Neural progenitor cell (in vitro differentiated cells): Measurements from ENCODE around the gene MRPS27. TPM values are rescaled to one million over a fixed set of nuclear protein-coding genes. Genes with fewer than 3 reads are reported as not detected.

Source experiments
- DNase-seq: peaks from one replicate; pipeline ENCODE4 v3.0.0-alpha.2; 2016; ENCODE audit warnings: low spot score
- H2AFZ ChIP-seq: fragments of 200-600 bp; sonication (generic); replicated peaks from 2 replicates; pipeline ENCODE4 v1.6.1; 2016; ENCODE audit warnings: antibody characterized with exemption
- H3F3A ChIP-seq: fragments of 200-600 bp; sonication (generic); 2 replicates; pipeline ENCODE4 v1.6.1; 2016; ENCODE audit warnings: antibody characterized with exemption, low read depth
- H3K27ac ChIP-seq: fragments of 200-600 bp; sonication (generic); 2 replicates; pipeline ENCODE4 v1.5.1; 2016; ENCODE audit warnings: mild to moderate bottlenecking
- H3K27me3 ChIP-seq: fragments of 200-600 bp; sonication (generic); 2 replicates; pipeline ENCODE4 v1.6.1; 2016; ENCODE audit warnings: mild to moderate bottlenecking, moderate library complexity
- H3K36me3 ChIP-seq: fragments of 200-600 bp; sonication (generic); 2 replicates; pipeline ENCODE4 v1.5.1; 2016
- H3K4me1 ChIP-seq: fragments of 200-600 bp; sonication (generic); 2 replicates; pipeline ENCODE4 v1.6.1; 2016; ENCODE audit warnings: mixed run types
- H3K4me2 ChIP-seq: fragments of 200-600 bp; sonication (generic); 2 replicates; pipeline ENCODE4 v1.6.1; 2016
- H3K4me3 ChIP-seq: fragments of 200-600 bp; sonication (generic); 2 replicates; pipeline ENCODE4 v1.5.1; 2016
- H3K79me2 ChIP-seq: fragments of 200-600 bp; sonication (generic); 2 replicates; pipeline ENCODE4 v1.6.1; 2016; ENCODE audit warnings: low read depth
- H3K9ac ChIP-seq: fragments of 200-600 bp; sonication (generic); 2 replicates; pipeline ENCODE4 v1.6.1; 2016
- H3K9me3 ChIP-seq: fragments of 200-600 bp; sonication (generic); 2 replicates; pipeline ENCODE4 v1.5.1; 2016; ENCODE audit warnings: low read depth
- H4K20me1 ChIP-seq: fragments of 200-600 bp; sonication (generic); 2 replicates; pipeline ENCODE4 v1.6.1; 2016; ENCODE audit warnings: low read depth
- H3K27ac Mint-ChIP-seq: 3 replicates; pipeline ENCODE4 v1.8.0; 2021; ENCODE audit warnings: mixed read lengths
- H3K27me3 Mint-ChIP-seq: 2 replicates; pipeline ENCODE4 v1.8.0; 2022; ENCODE audit warnings: low read depth, mild to moderate bottlenecking, inconsistent platforms, moderate library complexity, mixed read lengths; ENCODE audit not compliant: insufficient read depth
- H3K36me3 Mint-ChIP-seq: 3 replicates; pipeline ENCODE4 v1.8.0; 2021; ENCODE audit warnings: mixed read lengths
- H3K4me1 Mint-ChIP-seq: 3 replicates; pipeline ENCODE4 v1.8.0; 2021; ENCODE audit warnings: mixed read lengths
- H3K4me3 Mint-ChIP-seq: 3 replicates; pipeline ENCODE4 v1.8.0; 2021; ENCODE audit warnings: mild to moderate bottlenecking, moderate library complexity, mixed read lengths
- H3K9me3 Mint-ChIP-seq: 3 replicates; pipeline ENCODE4 v1.8.0; 2020; ENCODE audit warnings: mixed read lengths
- CTCF ChIP-seq: fragments of 200-600 bp; sonication (generic); IDR thresholded peaks from 2 replicates; pipeline ENCODE4 v1.5.1; 2017; ENCODE audit warnings: antibody characterized with exemption, mild to moderate bottlenecking
- EZH2 ChIP-seq: fragments of 200-600 bp; sonication (generic); IDR thresholded peaks from 2 replicates; pipeline ENCODE4 v1.6.1; 2017; ENCODE audit warnings: antibody characterized with exemption, mild to moderate bottlenecking, moderate library complexity
- EZH2phosphoT487 ChIP-seq: fragments of 200-600 bp; sonication (generic); IDR thresholded peaks from 2 replicates; pipeline ENCODE4 v1.6.1; 2017; ENCODE audit warnings: antibody characterized with exemption
- total RNA-seq: library from RNA; depleted of rRNA; stranded (reverse); fragments of >200 nt; gene quantifications from 2 replicates; pipeline ENCODE4 v1.2.3, GENCODE V29; 2015; ENCODE audit warnings: low replicate concordance

Gene MRPS27
- total RNA-seq, 1 donor from 2014 or later: 154 TPM

- Histone ChIP-seq H3K4me1 (no peaks in the 10 kb centered on the region), H3K27ac (no peak overlapping the region), H2AFZ (no peak overlapping the region), H3K4me3 (no peak overlapping the region), H3K9me3 (no peaks in the 10 kb centered on the region), H4K20me1 (no peaks in the 10 kb centered on the region), H3K79me2 (no peaks in the 10 kb centered on the region), H3K9ac (no peak overlapping the region), H3K4me2 (no peak overlapping the region), H3K36me3 (peaks cover 8% of the 10 kb centered on the region), H3F3A (no peaks in the 10 kb centered on the region), H3K27me3 (no peaks in the 10 kb centered on the region)
- Mint-ChIP-seq H3K27me3 (no peaks in the 10 kb centered on the region), H3K27ac (no peak overlapping the region), H3K4me3 (no peak overlapping the region), H3K9me3 (no peaks in the 10 kb centered on the region), H3K36me3 (peaks cover 34% of the 10 kb centered on the region), H3K4me1 (peaks cover 13% of the 10 kb centered on the region)
- no peak for DNase-seq
- no peak for TF ChIP-seq EZH2phosphoT487
- TF ChIP-seq CTCF: no peak
- TF ChIP-seq EZH2: no peak
Observed at GRCh38 chr5:72228960-72229359, 91.1 kb downstream of the MRPS27 start.

DNA sequence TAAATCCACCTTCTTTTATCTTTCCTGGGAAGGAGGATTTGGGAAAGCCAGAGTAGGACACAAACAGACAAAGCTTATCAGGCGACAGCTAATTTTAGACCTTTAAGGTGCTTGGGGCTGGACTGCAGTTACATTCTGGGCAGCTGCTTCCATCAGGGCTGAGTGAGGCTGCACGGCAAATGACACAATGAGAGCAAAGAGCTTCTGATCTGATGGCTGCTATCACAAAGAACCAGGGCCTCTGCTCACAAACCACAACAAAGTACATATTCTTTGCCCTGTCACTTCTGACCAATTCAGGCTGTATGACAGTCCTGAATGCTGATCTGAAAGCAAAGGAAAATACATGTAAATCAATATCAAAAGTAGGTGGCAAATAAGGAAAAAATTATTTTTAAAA lies 93.1 kb downstream of the MRPS27 start:
- Mint-ChIP-seq H3K9me3 (no peaks in the 10 kb centered on the region), H3K27ac (no peak overlapping the region), H3K4me3 (no peak overlapping the region), H3K4me1 (peaks cover 2% of the 10 kb centered on the region), H3K27me3 (no peaks in the 10 kb centered on the region), H3K36me3 (peaks cover 42% of the 10 kb centered on the region)
- TF ChIP-seq EZH2phosphoT487 (no peak), EZH2 (no peak), CTCF (no peak)
- no peak for DNase-seq
- H4K20me1 ChIP-seq: no peaks in the 10 kb centered on the region
- no peak overlapping the region for H2AFZ ChIP-seq
- H3F3A ChIP-seq: no peaks in the 10 kb centered on the region
- peaks cover 8% of the 10 kb centered on the region for H3K36me3 ChIP-seq
- no peak overlapping the region for H3K9ac ChIP-seq
- no peaks in the 10 kb centered on the region for H3K27me3 ChIP-seq
- H3K79me2 ChIP-seq: no peaks in the 10 kb centered on the region
- H3K4me1 ChIP-seq: no peaks in the 10 kb centered on the region
- H3K4me3 ChIP-seq: no peak overlapping the region
- no peak overlapping the region for H3K4me2 ChIP-seq
- no peaks in the 10 kb centered on the region for H3K9me3 ChIP-seq
- no peak overlapping the region for H3K27ac ChIP-seq

DNA sequence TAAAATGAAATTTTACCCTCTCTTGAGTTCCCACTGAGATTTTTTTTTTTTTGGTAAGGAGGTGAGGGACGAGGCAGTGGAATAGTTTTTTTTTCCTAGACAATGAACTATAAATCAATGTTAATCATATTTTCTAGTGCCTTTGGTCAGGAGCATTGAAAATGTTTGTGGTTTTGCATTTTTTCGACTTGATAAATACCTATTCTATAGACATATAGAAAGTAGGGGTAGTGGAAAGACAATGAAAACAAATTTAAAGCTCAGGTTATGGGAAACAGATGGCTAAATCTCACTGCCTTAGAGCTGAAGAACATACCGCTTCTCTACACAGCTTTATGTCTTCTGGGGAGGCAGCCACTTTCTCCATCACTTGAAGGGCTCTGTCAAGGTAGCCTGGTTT lies 94.3 kb downstream of the MRPS27 start:
- H3K27ac Mint-ChIP-seq: no peak overlapping the region
- no peaks in the 10 kb centered on the region for H3K9me3 Mint-ChIP-seq
- Histone ChIP-seq H3K9me3 (no peaks in the 10 kb centered on the region), H4K20me1 (no peaks in the 10 kb centered on the region), H3K27me3 (no peaks in the 10 kb centered on the region), H3K4me1 (no peaks in the 10 kb centered on the region), H2AFZ (no peak overlapping the region), H3K36me3 (peaks cover 8% of the 10 kb centered on the region), H3K4me2 (no peak overlapping the region), H3K4me3 (no peak overlapping the region), H3F3A (no peaks in the 10 kb centered on the region), H3K79me2 (no peaks in the 10 kb centered on the region), H3K27ac (no peak overlapping the region), H3K9ac (no peak overlapping the region)
- no peaks in the 10 kb centered on the region for H3K4me1 Mint-ChIP-seq
- H3K36me3 Mint-ChIP-seq: peaks cover 41% of the 10 kb centered on the region
- peaks cover 2% of the 10 kb centered on the region for H3K27me3 Mint-ChIP-seq
- TF ChIP-seq EZH2: no peak
- no peak for TF ChIP-seq EZH2phosphoT487
- no peak for TF ChIP-seq CTCF
- H3K4me3 Mint-ChIP-seq: no peak overlapping the region
- no peak for DNase-seq
